ENCODE results near the gene SSBP4. TPM values are rescaled to one million over a fixed set of nuclear protein-coding genes. Genes with fewer than 3 reads are reported as not detected.

The SSBP4 gene
- total and polyA plus RNA-seq, 2 donors (not counting 3 experiments of a cell fraction or from before 2014, with no cell fraction given) = 89.6 to 151 TPM

DNA sequence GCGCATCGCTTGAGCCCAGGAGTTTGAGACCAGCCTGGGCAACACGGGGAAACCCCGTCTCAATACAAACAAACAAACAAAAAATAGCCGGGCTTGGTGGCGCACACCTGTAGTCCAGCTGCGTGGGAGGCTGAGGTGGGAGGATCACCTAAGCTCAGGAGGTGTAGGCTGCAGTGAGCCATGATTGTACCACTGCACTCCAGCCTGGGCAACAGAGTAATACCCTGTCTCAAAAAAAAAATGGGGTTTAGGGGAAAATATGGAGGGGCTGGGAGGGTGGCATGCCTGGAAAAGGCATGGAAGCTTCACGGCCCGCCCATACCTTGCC lies 20.7 kb downstream of the SSBP4 start:
- no peaks in the 10 kb centered on the region for H3K79me2 ChIP-seq (ENCODE audit: control insufficient read depth, insufficient read depth, low read length)
- no peak overlapping the region for H3K9ac ChIP-seq (replicated peaks; ENCODE audit: extremely low read depth, insufficient read depth, low read length)
- BruUV-seq (replicated peaks) = no TSS peak
- DNase-seq (ENCODE audit: low read depth, low spot score) (no peak), FAIRE-seq (no peak)
- no peaks in the 10 kb centered on the region for H3K9me1 ChIP-seq (replicated peaks; ENCODE audit: control insufficient read depth, extremely low read depth, insufficient read depth, low read length)
- TF ChIP-seq MYC (IDR thresholded peaks at IDR 0.05; ENCODE audit: low read depth, low read length) (no peak), POLR2A (IDR thresholded peaks at IDR 0.05; ENCODE audit: low read depth, low read length) (no peak), FOS (IDR thresholded peaks at IDR 0.05; ENCODE audit: borderline replicate concordance, insufficient read depth, low read length) (no peak)
- no peak overlapping the region for H2AFZ ChIP-seq (ENCODE audit: low read depth, low read length)
- no peaks in the 10 kb centered on the region for H3K9me3 ChIP-seq (replicated peaks; ENCODE audit: control insufficient read depth, insufficient read depth, low read length)
- H3K36me3 ChIP-seq (ENCODE audit: control insufficient read depth in 2 of 2, extremely low read depth in 1 of 2, insufficient read depth in 2 of 2, low read length in 2 of 2) = peaks cover 0 to 15% of the 10 kb centered on the region in 2 experiments
- ChIA-PET CTCF (interaction anchor here (0.7 to 3.7 kb wide), 6 partner anchors 9 to 407 kb away, joined by 3 to 23 read pairs (median 4); no protein-coding TSS in a partner anchor), POLR2A (no interaction called here)
- H4K20me1 ChIP-seq (replicated peaks; ENCODE audit: control insufficient read depth, extremely low read depth, insufficient read depth, low read length) = no peaks in the 10 kb centered on the region
- no peak overlapping the region for H3K4me2 ChIP-seq (ENCODE audit: insufficient read depth, low read length)
- no peak overlapping the region for H3K4me3 ChIP-seq (replicated peaks in 1 of 3; ENCODE audit: insufficient read depth in 1 of 3, low read depth in 1 of 3, low read length in 3 of 3)
- intact Hi-C loops (cut with micrococcal nuclease) (no loop called here), dilution Hi-C loops (cut with MboI; ENCODE audit: extremely low pct_ligation_motif_present, low sequenced_read_pairs) (no loop called here)
- peaks cover 6% of the 10 kb centered on the region for H3K4me1 ChIP-seq (ENCODE audit: control insufficient read depth, extremely low read depth, insufficient read depth, low read length)
- H3K27ac ChIP-seq (ENCODE audit: insufficient read depth, low read depth, low read length) = no peak overlapping the region
- no peaks in the 10 kb centered on the region for H3K27me3 ChIP-seq (ENCODE audit: control insufficient read depth in 2 of 2, insufficient read depth in 2 of 2, low read length in 2 of 2)

GRCh38 chr19:18440415-18440877 lies 21.2 kb downstream of the SSBP4 start:
- intact Hi-C loops (cut with micrococcal nuclease) (no loop called here), dilution Hi-C loops (cut with MboI; ENCODE audit: extremely low pct_ligation_motif_present, low sequenced_read_pairs) (no loop called here)
- Histone ChIP-seq H3K9me1 (replicated peaks; ENCODE audit: control insufficient read depth, extremely low read depth, insufficient read depth, low read length) (no peaks in the 10 kb centered on the region), H3K9me3 (replicated peaks; ENCODE audit: control insufficient read depth, insufficient read depth, low read length) (no peaks in the 10 kb centered on the region), H3K79me2 (ENCODE audit: control insufficient read depth, insufficient read depth, low read length) (no peaks in the 10 kb centered on the region), H3K4me1 (ENCODE audit: control insufficient read depth, extremely low read depth, insufficient read depth, low read length) (peaks cover 6% of the 10 kb centered on the region), H3K4me2 (ENCODE audit: insufficient read depth, low read length) (no peak overlapping the region), H3K27ac (ENCODE audit: insufficient read depth, low read depth, low read length) (no peak overlapping the region), H2AFZ (ENCODE audit: low read depth, low read length) (no peak overlapping the region), H4K20me1 (replicated peaks; ENCODE audit: control insufficient read depth, extremely low read depth, insufficient read depth, low read length) (no peaks in the 10 kb centered on the region), H3K27me3 (ENCODE audit: control insufficient read depth in 2 of 2, insufficient read depth in 2 of 2, low read length in 2 of 2) (no peaks in the 10 kb centered on the region), H3K4me3 (replicated peaks in 1 of 3; ENCODE audit: insufficient read depth in 1 of 3, low read depth in 1 of 3, low read length in 3 of 3) (no peak overlapping the region), H3K36me3 (ENCODE audit: control insufficient read depth in 2 of 2, extremely low read depth in 1 of 2, insufficient read depth in 2 of 2, low read length in 2 of 2) (peaks cover 0 to 16% of the 10 kb centered on the region in 2 experiments), H3K9ac (replicated peaks; ENCODE audit: extremely low read depth, insufficient read depth, low read length) (no peak overlapping the region)
- CTCF ChIA-PET = interaction anchor here (0.5 to 3.7 kb wide), 9 partner anchors 9 to 543 kb away, joined by 3 to 23 read pairs (median 3); partner anchors contain the start of gene SSBP4
- FAIRE-seq (no peak), DNase-seq (ENCODE audit: low read depth, low spot score) (no peak)
- TF ChIP-seq POLR2AphosphoS5 (IDR thresholded peaks at IDR 0.05; ENCODE audit: insufficient read depth, low read depth, low read length) (no peak), CTCF (IDR thresholded peaks at IDR 0.05; ENCODE audit: extremely low read depth in 1 of 2, insufficient read depth in 1 of 2, low read depth in 1 of 2, low read length in 2 of 2) (peak; percentile 16 to 27), POLR2A (IDR thresholded peaks at IDR 0.05; ENCODE audit: low read depth, low read length) (no peak), EZH2 (IDR thresholded peaks at IDR 0.05; ENCODE audit: borderline replicate concordance, low read depth, low read length, severe bottlenecking) (no peak), FOS (IDR thresholded peaks at IDR 0.05; ENCODE audit: borderline replicate concordance, insufficient read depth, low read length) (no peak), JUN (IDR thresholded peaks at IDR 0.05; ENCODE audit: borderline replicate concordance, insufficient read depth, insufficient read length, low read depth) (no peak), MYC (IDR thresholded peaks at IDR 0.05; ENCODE audit: low read depth, low read length) (no peak), GATA2 (IDR thresholded peaks at IDR 0.05; ENCODE audit: insufficient read depth, insufficient read length, low read depth, low read length) (no peak)
- POLR2A ChIA-PET = no interaction called here
- no TSS peak for BruUV-seq (replicated peaks)
